OCI-LY3 (cell line): ENCODE results near the gene OCEL1.

Experiments
- CTCF ChIP-seq: fragments of 200-600, 300-600 bp; sonication (generic); IDR thresholded peaks from 2 replicates; pipeline ENCODE4 v1.5.1; 2014; ENCODE audit warnings: antibody characterized with exemption, low read length, low read depth
- EZH2phosphoT487 ChIP-seq: fragments of 200-600 bp; shearing (Covaris generic); IDR thresholded peaks from 2 replicates; pipeline ENCODE4 v1.6.1; 2018; ENCODE audit warnings: antibody characterized with exemption, mixed run types, low read depth

- TF ChIP-seq CTCF: no peak
- no peak for TF ChIP-seq EZH2phosphoT487
These were observed 29.4 kb upstream of the OCEL1 start for GRCh38 chr19:17196610-17197009.
